PFSK-1 (cell line): ENCODE measurements around the gene LRRTM2. TPM values are rescaled to one million over a fixed set of nuclear protein-coding genes. Genes with fewer than 3 reads are reported as not detected.

Experiments
- FOXP2 ChIP-seq: optimal IDR thresholded peaks from 2 replicates; pipeline ENCODE3; 2011; ENCODE audit warnings: borderline replicate concordance, control low read depth, inconsistent platforms; ENCODE audit not compliant: insufficient read depth; ENCODE audit errors: extremely low read length, extremely low read depth
- POLR2AphosphoS5 ChIP-seq: IDR thresholded peaks from 2 replicates; pipeline ENCODE4 v1.6.1; 2012; ENCODE audit warnings: low read depth, mild to moderate bottlenecking, control low read depth, low read length, moderate library complexity
- REST ChIP-seq, 2 experiments: IDR thresholded peaks; 2 replicates each; pipeline versions ENCODE4 v1.6.1 to v1.8.0; 2011 to 2012; ENCODE audit warnings: low read depth in 2 of 2, low read length in 2 of 2, control low read depth in 1 of 2, inconsistent platforms in 1 of 2, mild to moderate bottlenecking in 1 of 2, moderate library complexity in 1 of 2; ENCODE audit not compliant: insufficient read depth in 1 of 2
- SIN3A ChIP-seq: IDR thresholded peaks from 2 replicates; pipeline ENCODE4 v1.6.1; 2012; ENCODE audit warnings: mild to moderate bottlenecking, low read length, moderate library complexity, borderline replicate concordance; ENCODE audit not compliant: insufficient read depth
- TAF1 ChIP-seq: IDR thresholded peaks from 2 replicates; pipeline ENCODE4 v1.6.1; 2012; ENCODE audit warnings: low read length, control low read depth, borderline replicate concordance; ENCODE audit not compliant: insufficient read depth
- polyA plus RNA-seq: library from polyadenylated mRNA; unstranded; fragments of >200 nt; gene quantifications from one replicate; pipeline ENCODE4 v1.2.1, GENCODE V29; 2012; ENCODE audit warnings: low read depth, missing spikeins; ENCODE audit not compliant: insufficient read length

The LRRTM2 gene, protein sequence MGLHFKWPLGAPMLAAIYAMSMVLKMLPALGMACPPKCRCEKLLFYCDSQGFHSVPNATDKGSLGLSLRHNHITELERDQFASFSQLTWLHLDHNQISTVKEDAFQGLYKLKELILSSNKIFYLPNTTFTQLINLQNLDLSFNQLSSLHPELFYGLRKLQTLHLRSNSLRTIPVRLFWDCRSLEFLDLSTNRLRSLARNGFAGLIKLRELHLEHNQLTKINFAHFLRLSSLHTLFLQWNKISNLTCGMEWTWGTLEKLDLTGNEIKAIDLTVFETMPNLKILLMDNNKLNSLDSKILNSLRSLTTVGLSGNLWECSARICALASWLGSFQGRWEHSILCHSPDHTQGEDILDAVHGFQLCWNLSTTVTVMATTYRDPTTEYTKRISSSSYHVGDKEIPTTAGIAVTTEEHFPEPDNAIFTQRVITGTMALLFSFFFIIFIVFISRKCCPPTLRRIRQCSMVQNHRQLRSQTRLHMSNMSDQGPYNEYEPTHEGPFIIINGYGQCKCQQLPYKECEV
- 0.24 TPM for polyA plus RNA-seq

DNA sequence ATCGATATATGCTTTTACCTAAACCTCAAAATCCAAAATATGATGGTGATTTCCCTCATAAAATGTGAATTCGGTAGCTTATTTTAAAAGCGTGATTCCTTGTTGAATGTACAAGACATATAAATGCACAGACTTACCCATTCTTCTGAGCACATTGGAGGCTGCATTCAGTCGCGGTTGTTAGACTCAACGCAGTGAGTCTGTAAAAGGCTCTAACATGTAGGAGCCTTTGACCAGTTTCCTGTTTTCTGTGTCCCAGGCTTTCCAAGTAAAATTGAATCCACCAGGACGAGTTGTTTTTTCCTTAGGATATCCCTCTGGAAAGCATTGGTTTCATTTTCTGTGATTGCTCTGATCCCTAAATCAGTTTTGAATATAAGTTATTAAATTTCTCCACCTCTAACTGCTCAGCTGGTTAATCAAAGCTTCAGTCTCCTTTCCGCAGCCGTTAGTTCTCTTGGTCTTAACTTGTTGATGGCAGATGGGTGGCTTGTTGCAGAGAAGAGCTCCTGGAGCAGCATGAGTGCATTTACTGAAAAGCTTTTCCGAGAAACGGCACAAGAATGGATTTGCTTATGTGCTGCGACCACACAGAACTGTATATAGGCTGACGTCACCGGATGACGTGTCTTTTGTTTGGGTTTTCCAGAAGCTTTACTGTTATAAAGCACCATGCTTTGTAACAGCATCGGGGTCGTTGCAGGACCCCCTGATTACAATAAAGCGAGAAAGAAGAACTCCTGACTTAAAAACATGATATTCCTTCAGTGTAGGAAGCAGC lies at the start of gene LRRTM2:
Gene LRRTM2, minus strand, starts transcription at position 565 of the 781 bp plus-strand sequence. Its CDS starts 424 bp downstream, at position 141.
- no peak for TF ChIP-seq TAF1

- TF ChIP-seq SIN3A, result no peak
- TF ChIP-seq FOXP2, result no peak
- no peak for TF ChIP-seq REST (IDR thresholded peaks at IDR 0.05; ENCODE audit: insufficient read depth in 1 of 2, low read depth in 2 of 2, low read length in 2 of 2)
- no peak for TF ChIP-seq TAF1
- TF ChIP-seq POLR2AphosphoS5, result no peak
These were observed 47.4 kb upstream of the LRRTM2 start for GRCh38 chr5:138922494-138922893.

DNA sequence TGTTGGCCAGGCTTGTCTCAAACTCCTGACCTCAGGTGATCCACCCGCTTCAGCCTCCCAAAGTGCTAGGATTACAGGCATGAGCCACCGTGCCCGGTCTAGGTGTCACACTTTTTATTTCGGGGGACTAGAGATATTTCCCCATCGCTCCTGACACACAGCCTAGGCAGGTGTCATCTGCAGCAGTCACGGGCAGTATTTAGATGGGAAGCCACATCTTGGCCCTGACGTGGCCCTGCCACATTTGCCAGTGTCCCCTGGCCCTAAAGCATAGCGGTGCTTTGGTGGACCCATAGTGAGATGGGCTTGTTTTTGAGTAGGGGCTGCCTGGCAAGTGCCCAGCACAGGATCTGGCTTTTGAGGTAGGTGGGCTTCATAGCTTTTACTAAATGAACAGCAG lies 45.0 kb upstream of the LRRTM2 start:
- no peak for TF ChIP-seq POLR2AphosphoS5
- no peak for TF ChIP-seq FOXP2
- no peak for TF ChIP-seq TAF1
- TF ChIP-seq REST (IDR thresholded peaks at IDR 0.05; ENCODE audit: insufficient read depth in 1 of 2, low read depth in 2 of 2, low read length in 2 of 2), result no peak
- no peak for TF ChIP-seq SIN3A

- no peak for TF ChIP-seq SIN3A
- TF ChIP-seq POLR2AphosphoS5, result no peak
- no peak for TF ChIP-seq TAF1
- no peak for TF ChIP-seq FOXP2
These were observed 43.6 kb upstream of the LRRTM2 start for GRCh38 chr5:138918686-138919085.

DNA sequence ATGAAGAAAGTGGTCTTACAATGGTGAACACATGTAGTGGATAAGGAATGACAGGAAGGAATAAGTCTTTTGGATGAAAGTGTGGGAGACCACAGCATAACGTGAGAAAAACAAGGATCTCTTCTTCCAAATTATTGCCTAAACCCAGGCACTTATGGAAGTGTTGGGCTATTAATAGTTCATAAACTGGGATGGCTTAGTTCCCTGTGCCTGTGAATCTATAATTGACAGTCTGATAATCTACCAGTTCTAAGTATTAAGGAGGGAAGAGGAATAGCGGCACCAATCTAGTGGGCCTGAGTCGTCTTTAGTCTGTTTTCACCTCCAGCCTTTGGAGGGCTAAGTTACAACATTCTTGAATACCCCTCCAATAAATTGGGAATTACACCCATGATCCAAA lies 39.2 kb upstream of the LRRTM2 start:
- no peak for TF ChIP-seq FOXP2
- TF ChIP-seq REST (IDR thresholded peaks at IDR 0.05; ENCODE audit: insufficient read depth in 1 of 2, low read depth in 2 of 2, low read length in 2 of 2), result no peak
- TF ChIP-seq POLR2AphosphoS5, result no peak
- no peak for TF ChIP-seq SIN3A
- TF ChIP-seq TAF1, result no peak
